Osteocyte (in vitro differentiated cells): ENCODE measurements around the gene NME5. TPM values are rescaled to one million over a fixed set of nuclear protein-coding genes. Genes with fewer than 3 reads are reported as not detected.

ENCODE experiments used
- DNase-seq: peaks from one replicate; pipeline ENCODE4 v3.0.0; 2021; ENCODE audit warnings: mixed read lengths; ENCODE audit not compliant: unreplicated experiment; ENCODE audit errors: extremely low spot score
- H3K27ac Mint-ChIP-seq: one replicate; pipeline ENCODE4 v1.8.0; 2021; ENCODE audit warnings: mild to moderate bottlenecking, mixed read lengths; ENCODE audit not compliant: unreplicated experiment
- H3K27me3 Mint-ChIP-seq: one replicate; pipeline ENCODE4 v1.8.0; 2021; ENCODE audit warnings: mixed read lengths; ENCODE audit not compliant: unreplicated experiment
- H3K36me3 Mint-ChIP-seq: one replicate; pipeline ENCODE4 v1.8.0; 2021; ENCODE audit warnings: mixed read lengths; ENCODE audit not compliant: unreplicated experiment
- H3K4me1 Mint-ChIP-seq: one replicate; pipeline ENCODE4 v1.8.0; 2021; ENCODE audit warnings: mixed read lengths; ENCODE audit not compliant: unreplicated experiment
- H3K4me3 Mint-ChIP-seq: one replicate; pipeline ENCODE4 v1.8.0; 2021; ENCODE audit warnings: mild to moderate bottlenecking, moderate library complexity, mixed read lengths; ENCODE audit not compliant: unreplicated experiment
- H3K9me3 Mint-ChIP-seq: one replicate; pipeline ENCODE4 v1.8.0; 2021; ENCODE audit warnings: mixed read lengths; ENCODE audit not compliant: unreplicated experiment
- CTCF ChIP-seq: fragments of 200-600 bp; sonication (generic); IDR thresholded peaks from 2 replicates; pipeline ENCODE4 v1.5.0; 2021; ENCODE audit warnings: antibody characterized with exemption, mild to moderate bottlenecking, moderate library complexity
- total RNA-seq: library from RNA; stranded (reverse); gene quantifications from 2 replicates; pipeline ENCODE4 v1.2.1, GENCODE V29; 2021

NME5 gene
- total RNA-seq, 1 donor from 2014 or later: 2.4 TPM

DNA sequence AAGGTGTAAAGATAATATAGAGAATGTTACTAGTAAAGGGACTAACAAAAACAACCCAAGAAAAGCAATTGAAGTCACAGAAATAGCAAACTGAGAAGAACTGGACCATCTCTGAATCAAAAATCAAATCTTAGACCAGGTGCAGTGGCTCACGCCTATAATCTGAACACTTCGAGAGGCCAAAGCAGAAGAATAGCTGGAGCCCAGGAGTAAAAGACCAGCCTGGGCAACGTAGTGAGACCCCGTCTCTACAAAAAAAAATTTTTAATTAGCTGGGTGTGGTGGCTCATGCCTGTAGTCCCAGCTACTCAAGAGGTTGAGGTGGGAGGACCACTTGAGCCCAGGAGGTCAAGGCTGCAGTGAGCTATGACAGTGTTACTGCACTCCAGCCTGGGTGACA is 28.0 kb downstream of the NME5 start:
- Mint-ChIP-seq H3K4me1 (peaks cover 2% of the 10 kb centered on the region), H3K27me3 (peaks cover 18% of the 10 kb centered on the region)
- DNase-seq: no peak

GRCh38 chr5:138110266-138110963 is 28.8 kb downstream of the NME5 start:
- no peaks in the 10 kb centered on the region for H3K36me3 Mint-ChIP-seq
- no peak overlapping the region for H3K27ac Mint-ChIP-seq
- H3K9me3 Mint-ChIP-seq: no peaks in the 10 kb centered on the region
- H3K4me3 Mint-ChIP-seq: no peak overlapping the region
- no peak for DNase-seq
- peaks cover 15% of the 10 kb centered on the region for H3K27me3 Mint-ChIP-seq
- TF ChIP-seq CTCF: no peak
- peaks cover 2% of the 10 kb centered on the region for H3K4me1 Mint-ChIP-seq

More for the DNA sequence above, 28.0 kb downstream of the NME5 start:
- no peak for TF ChIP-seq CTCF
- Mint-ChIP-seq H3K9me3 (no peaks in the 10 kb centered on the region), H3K36me3 (no peaks in the 10 kb centered on the region), H3K4me3 (no peak overlapping the region), H3K27ac (no peak overlapping the region)

DNA sequence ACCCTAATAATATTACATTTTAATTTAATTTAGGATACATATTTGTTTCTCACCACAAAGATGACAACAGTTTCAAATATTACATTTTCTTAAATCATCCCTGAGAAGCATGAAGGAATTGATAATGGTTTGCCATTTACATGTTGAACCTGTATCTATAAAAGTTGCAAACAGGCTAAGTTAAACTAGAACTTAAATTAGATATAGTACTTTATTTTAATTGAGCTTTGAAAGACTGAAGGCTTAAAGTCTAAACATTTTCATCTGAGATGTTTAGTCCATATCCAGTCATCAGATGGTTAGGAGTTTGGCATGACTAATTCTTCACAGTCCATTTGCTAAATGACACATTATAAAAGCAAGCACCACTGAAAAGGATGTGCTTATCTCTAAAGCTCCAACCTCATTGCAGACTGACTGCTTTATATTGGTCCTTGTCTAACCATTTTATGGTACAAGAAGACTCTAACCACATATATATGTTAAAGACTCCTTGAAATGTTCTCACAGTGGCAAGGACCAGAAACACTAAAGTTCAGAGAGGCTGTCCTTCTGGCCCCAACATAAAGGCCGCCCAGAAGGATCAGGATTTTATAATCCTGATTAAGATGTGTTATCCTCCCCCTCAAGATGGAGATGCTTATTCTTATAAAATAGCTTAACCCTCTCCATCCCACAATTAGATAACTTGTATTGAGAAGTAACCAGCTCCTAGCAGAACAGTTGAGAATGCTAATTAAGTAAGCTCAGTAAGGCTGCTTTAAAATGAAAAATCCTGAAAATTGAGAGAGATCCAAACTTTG is 29.6 kb downstream of the NME5 start:
- H3K36me3 Mint-ChIP-seq: no peaks in the 10 kb centered on the region
- no peaks in the 10 kb centered on the region for H3K9me3 Mint-ChIP-seq
- TF ChIP-seq CTCF: no peak
- no peak overlapping the region for H3K4me3 Mint-ChIP-seq
- peaks cover 15% of the 10 kb centered on the region for H3K27me3 Mint-ChIP-seq
- DNase-seq: no peak
- H3K27ac Mint-ChIP-seq: no peak overlapping the region
- H3K4me1 Mint-ChIP-seq: peaks cover 2% of the 10 kb centered on the region

DNA sequence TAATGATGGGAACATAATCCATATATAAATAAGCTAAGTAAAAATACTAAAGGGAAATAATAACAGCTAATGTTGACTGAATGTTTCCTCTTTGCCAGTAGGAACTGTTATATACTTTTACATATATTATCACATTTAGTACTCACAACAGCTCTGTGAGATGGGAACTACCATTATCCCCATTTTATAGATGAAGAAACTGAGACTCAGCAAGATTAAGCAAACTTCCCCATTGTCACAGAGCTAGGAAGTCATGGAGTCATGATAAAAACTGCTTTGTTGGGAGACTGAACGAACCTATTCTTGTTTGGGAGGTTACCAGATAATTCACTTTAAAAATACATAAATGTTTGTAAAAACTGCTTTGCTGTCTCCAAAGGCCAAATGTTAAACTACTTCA is 32.0 kb downstream of the NME5 start:
- Mint-ChIP-seq H3K4me1 (peaks cover 2% of the 10 kb centered on the region), H3K27ac (no peak overlapping the region), H3K27me3 (peaks cover 32% of the 10 kb centered on the region)

More for the DNA sequence above, 32.0 kb downstream of the NME5 start:
- no peaks in the 10 kb centered on the region for H3K9me3 Mint-ChIP-seq
- DNase-seq: no peak
- no peak overlapping the region for H3K4me3 Mint-ChIP-seq
- no peak for TF ChIP-seq CTCF
- H3K36me3 Mint-ChIP-seq: no peaks in the 10 kb centered on the region
